Measurements from ENCODE around the gene DNAJC5G.

DNA sequence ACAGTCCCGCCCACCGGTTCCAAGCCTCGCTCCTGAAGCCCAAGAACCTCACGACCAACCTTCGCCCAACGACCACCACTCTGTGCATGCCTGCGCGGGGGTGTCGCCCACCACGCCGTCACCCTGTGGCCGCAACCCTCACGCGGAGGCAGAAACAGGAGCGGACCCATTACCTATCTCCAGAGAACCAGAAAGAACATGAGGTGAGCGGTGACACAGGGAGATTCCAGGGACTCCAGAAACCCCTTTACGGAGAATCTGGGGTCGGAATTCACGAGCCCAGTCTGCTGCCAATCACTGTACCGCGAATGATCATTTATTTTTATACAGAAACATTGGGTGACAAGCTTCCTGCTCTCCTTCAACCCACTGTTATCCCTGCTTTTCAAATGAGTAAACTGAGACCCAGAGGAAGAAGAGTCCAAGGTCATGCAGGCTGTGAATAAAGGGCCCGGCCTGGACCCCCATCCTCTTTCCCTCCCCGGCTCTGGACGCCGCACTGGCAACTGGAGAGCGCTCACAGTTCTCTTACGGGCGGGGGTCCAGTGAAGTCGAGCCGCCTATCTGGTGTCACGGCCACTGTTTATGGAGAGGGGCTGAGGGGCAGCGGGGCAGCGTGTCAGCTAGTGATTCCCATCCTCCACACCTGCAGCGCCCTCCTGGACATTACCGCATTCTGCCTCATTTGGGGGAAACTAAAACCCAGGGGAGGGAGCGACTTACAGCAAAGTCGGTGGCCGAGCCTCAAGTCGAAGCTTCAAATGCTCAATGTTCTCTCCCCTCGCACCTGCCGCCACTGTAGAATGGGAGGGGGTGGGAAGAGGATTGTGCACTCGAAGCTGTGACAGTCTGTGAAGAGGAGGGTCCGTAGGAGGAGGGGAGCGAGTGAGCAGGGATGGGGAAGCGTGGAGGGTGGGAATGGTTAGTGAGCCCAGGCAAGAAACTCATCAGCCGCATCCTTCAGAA lies 11.7 kb upstream of the DNAJC5G start:
- TF ChIP-seq, protein P1, sequence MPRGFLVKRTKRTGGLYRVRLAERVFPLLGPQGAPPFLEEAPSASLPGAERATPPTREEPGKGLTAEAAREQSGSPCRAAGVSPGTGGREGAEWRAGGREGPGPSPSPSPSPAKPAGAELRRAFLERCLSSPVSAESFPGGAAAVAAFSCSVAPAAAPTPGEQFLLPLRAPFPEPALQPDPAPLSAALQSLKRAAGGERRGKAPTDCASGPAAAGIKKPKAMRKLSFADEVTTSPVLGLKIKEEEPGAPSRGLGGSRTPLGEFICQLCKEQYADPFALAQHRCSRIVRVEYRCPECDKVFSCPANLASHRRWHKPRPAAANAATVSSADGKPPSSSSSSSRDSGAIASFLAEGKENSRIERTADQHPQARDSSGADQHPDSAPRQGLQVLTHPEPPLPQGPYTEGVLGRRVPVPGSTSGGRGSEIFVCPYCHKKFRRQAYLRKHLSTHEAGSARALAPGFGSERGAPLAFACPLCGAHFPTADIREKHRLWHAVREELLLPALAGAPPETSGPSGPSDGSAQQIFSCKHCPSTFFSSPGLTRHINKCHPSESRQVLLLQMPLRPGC (tag by site-specific recombination; IDR thresholded peaks at IDR 0.05), result no peak
- no peak for TF ChIP-seq KLF10 (tag by site-specific recombination; IDR thresholded peaks at IDR 0.05)
- no peak for TF ChIP-seq ELK4 (IDR thresholded peaks at IDR 0.05; ENCODE audit: borderline replicate concordance, low read depth, low read length)
- TF ChIP-seq CTCF (tag by site-specific recombination; IDR thresholded peaks at IDR 0.05), result no peak
- TF ChIP-seq REST (tag by site-specific recombination; IDR thresholded peaks at IDR 0.05), result no peak
- no peak for TF ChIP-seq ZNF501 (tag by site-specific recombination; IDR thresholded peaks at IDR 0.05)
- TF ChIP-seq ZNF335 (tag by site-specific recombination; conservative IDR thresholded peaks at IDR 0.05), result peak; percentile 66
- TF ChIP-seq ZNF266 (tag by site-specific recombination; IDR thresholded peaks at IDR 0.05; ENCODE audit: low read depth), result no peak
- no peak for TF ChIP-seq ZNF169 (tag by site-specific recombination; IDR thresholded peaks at IDR 0.05)
- TF ChIP-seq, protein P2, sequence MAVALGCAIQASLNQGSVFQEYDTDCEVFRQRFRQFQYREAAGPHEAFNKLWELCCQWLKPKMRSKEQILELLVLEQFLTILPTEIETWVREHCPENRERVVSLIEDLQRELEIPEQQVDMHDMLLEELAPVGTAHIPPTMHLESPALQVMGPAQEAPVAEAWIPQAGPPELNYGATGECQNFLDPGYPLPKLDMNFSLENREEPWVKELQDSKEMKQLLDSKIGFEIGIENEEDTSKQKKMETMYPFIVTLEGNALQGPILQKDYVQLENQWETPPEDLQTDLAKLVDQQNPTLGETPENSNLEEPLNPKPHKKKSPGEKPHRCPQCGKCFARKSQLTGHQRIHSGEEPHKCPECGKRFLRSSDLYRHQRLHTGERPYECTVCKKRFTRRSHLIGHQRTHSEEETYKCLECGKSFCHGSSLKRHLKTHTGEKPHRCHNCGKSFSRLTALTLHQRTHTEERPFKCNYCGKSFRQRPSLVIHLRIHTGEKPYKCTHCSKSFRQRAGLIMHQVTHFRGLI (tag by site-specific recombination; IDR thresholded peaks at IDR 0.05), result no peak
- no peak for TF ChIP-seq ZNF658 (tag by site-specific recombination; IDR thresholded peaks at IDR 0.05)
- TF ChIP-seq HOXD13 (CRISPR knock-in tag; IDR thresholded peaks at IDR 0.05; ENCODE audit: borderline replicate concordance), result no peak
- peak; percentile 92 for TF ChIP-seq EGR2 (tag by site-specific recombination; IDR thresholded peaks at IDR 0.05; ENCODE audit: low read depth)
- no peak for TF ChIP-seq ZFP41 (tag by site-specific recombination; IDR thresholded peaks at IDR 0.05; ENCODE audit: borderline replicate concordance)

All from HEK293 (cell line).